ENCODE data around the gene TBC1D8. TPM values are rescaled to one million over a fixed set of nuclear protein-coding genes. Genes with fewer than 3 reads are reported as not detected.
A peak's percentile ranks its signal among the peaks of the same experiment; 100 is the strongest.

Gene TBC1D8
- total and polyA plus RNA-seq, 7 donors: 8.7 to 163 (median 50.4) TPM

DNA sequence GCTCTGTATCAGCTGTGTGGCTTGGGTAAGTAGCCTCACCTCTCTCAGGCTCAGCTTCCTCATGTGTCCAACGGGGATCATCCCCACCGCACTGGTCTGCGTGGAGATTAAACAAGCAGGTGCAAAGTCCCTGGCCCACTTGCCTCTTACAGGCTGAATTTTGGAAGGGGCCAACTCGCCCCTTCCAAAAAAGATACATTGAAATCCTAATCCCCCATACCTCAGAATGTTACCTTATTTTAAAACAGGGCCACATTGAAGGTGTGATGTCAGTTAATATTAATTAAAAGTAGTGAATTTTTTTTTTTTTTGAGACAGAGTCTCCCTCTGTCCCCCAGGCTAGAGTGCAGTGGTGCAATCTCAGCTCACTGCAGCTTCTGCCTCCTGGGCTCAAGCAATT, 34.8 kb downstream of the TBC1D8 start:
- no peak for TF ChIP-seq CTCF (IDR thresholded peaks at IDR 0.05)
- ATAC-seq (no peak), DNase-seq (no peak)
- intact Hi-C loops (cut with DNase I): no loop called here
- Histone ChIP-seq H3K27me3 (ENCODE audit: insufficient read depth in 3 of 3, low read length in 2 of 3) (no peaks in the 10 kb centered on the region), H3K36me3 (ENCODE audit: insufficient read depth in 1 of 2, low read depth in 1 of 2) (no peaks in the 10 kb centered on the region), H3K4me3 (no peak overlapping the region), H3K27ac (peak overlapping the region; percentile 94), H3K4me1 (peaks cover 75% of the 10 kb centered on the region), H3K9me3 (no peaks in the 10 kb centered on the region)
- 51 to 76% (median 52%) methylated on average over 4 of the region's 4 CpGs for WGBS, 3 donors

DNA sequence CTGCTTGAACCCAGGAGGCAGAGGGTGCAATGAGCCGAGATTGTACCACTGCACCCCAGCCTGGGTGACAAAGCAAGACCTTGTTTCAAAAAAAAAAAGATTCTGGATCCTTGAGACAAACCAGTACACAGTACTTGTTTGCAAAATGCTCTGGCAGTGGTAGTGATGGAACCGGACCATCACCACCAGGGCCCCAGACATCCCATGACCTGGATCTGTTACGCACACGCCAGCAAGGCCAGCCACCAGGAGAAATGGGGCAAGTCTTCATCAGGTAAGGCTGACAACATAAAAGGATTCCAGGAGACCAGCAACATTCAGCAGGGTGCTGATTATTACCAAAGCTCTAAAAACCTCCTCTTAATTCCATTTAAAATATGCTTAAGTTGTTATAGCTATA, 35.5 kb downstream of the TBC1D8 start:
- WGBS, 3 donors: 66 to 89% (median 68%) methylated on average over 4 of the region's 4 CpGs
- DNase-seq (no peak), ATAC-seq (no peak)
- no peak for TF ChIP-seq CTCF (IDR thresholded peaks at IDR 0.05)
- intact Hi-C loops (cut with DNase I): no loop called here
- no peak overlapping the region for H3K4me3 ChIP-seq
- H3K4me1 ChIP-seq: peaks cover 75% of the 10 kb centered on the region
- no peaks in the 10 kb centered on the region for H3K27me3 ChIP-seq (ENCODE audit: insufficient read depth in 3 of 3, low read length in 2 of 3)
- H3K27ac ChIP-seq: peak overlapping the region; percentile 94
- H3K9me3 ChIP-seq: no peaks in the 10 kb centered on the region
- no peaks in the 10 kb centered on the region for H3K36me3 ChIP-seq (ENCODE audit: insufficient read depth in 1 of 2, low read depth in 1 of 2)

DNA sequence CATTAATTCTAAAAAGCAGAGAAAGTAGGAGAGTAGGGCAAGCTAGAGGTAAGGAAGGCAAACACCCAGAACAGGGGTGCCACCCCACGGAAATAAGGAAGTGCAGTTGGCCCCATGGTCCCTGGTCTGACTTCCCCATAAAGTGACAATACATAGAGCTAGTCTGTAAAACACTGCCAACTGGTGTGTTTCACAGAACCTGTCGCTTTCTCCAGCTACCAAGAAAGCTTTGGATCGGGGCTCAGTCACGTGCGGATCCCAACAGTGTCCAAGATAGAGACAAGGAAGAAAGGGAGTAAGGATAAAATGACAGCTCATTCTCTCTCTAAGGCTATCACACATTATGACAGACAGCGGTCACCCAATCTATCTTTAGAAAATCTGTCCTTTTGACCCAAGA, 36.4 kb downstream of the TBC1D8 start:
- TF ChIP-seq CTCF (IDR thresholded peaks at IDR 0.05): no peak
- DNase-seq (peak in 1 of 2 donors; percentile 74), ATAC-seq (peak; percentile 23 to 50 (median 42))
- H3K4me3 ChIP-seq: peak overlapping the region; percentile 30
- no peaks in the 10 kb centered on the region for H3K27me3 ChIP-seq (ENCODE audit: insufficient read depth in 3 of 3, low read length in 2 of 3)
- H3K36me3 ChIP-seq (ENCODE audit: insufficient read depth in 1 of 2, low read depth in 1 of 2): no peaks in the 10 kb centered on the region
- H3K27ac ChIP-seq: peak overlapping the region; percentile 94
- intact Hi-C loops (cut with DNase I): loop anchor here (5.0 kb wide), 2 partner anchors 32 to 37 kb away; partner anchors contain the start of gene TBC1D8 (in 1 of the 2)
- WGBS, 3 donors: 21 to 40% (median 27%) methylated on average over 6 of the region's 6 CpGs
- H3K9me3 ChIP-seq: no peaks in the 10 kb centered on the region
- H3K4me1 ChIP-seq: peaks cover 78% of the 10 kb centered on the region

- Histone ChIP-seq H3K4me3 (peak overlapping the region; percentile 30), H3K9me3 (no peaks in the 10 kb centered on the region), H3K27ac (peak overlapping the region; percentile 94), H3K36me3 (ENCODE audit: insufficient read depth in 1 of 2, low read depth in 1 of 2) (no peaks in the 10 kb centered on the region), H3K4me1 (peaks cover 78% of the 10 kb centered on the region), H3K27me3 (ENCODE audit: insufficient read depth in 3 of 3, low read length in 2 of 3) (no peaks in the 10 kb centered on the region)
- DNase-seq (no peak), ATAC-seq (peak in 2 of 4 donors; percentile 26 to 31)
- intact Hi-C loops (cut with DNase I): loop anchor here (5.0 kb wide), 2 partner anchors 33 to 38 kb away; partner anchors contain the start of gene TBC1D8 (in 1 of the 2)
- no peak for TF ChIP-seq CTCF (IDR thresholded peaks at IDR 0.05)
- WGBS, 3 donors: 27 to 50% (median 35%) methylated on average over 5 of the region's 5 CpGs
These were observed 36.9 kb downstream of the TBC1D8 start for GRCh38 chr2:101114268-101114783.

Measured in psoas muscle (tissue), 8 donors.